Measurements from ENCODE around the gene CISH.

DNA sequence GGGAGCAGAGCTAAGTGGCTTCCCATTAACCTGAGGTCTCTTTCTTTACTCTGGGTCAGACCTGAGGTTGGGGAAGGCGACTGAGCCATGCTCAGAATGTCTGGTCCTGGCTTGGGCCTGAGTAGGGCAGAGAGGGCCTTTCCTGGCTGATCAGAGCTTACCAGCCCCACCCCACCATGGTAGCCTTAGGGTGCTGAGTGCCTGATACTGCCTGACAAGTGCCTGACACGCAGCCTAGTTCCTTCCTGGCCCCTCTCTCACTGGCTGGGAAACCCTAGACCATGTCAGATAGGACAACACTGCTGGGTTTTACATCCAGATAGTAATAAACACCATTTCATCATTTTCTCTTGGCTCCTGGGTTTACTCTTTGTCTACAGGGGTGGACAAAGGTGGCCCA lies 37.4 kb upstream of the CISH start:
- TF ChIP-seq POLR2AphosphoS5 (IDR thresholded peaks at IDR 0.05; ENCODE audit: borderline replicate concordance, low read depth, low read length) (no peak), EZH2 (IDR thresholded peaks at IDR 0.05) (no peak)

Data from SK-N-MC (cell line).